CD14-positive monocyte (primary cell): ENCODE results near the gene PYCARD. TPM values are rescaled to one million over a fixed set of nuclear protein-coding genes. Genes with fewer than 3 reads are reported as not detected.

Source experiments
- DNase-seq, 3 donors: peaks; one replicate each; pipeline ENCODE4 v3.0.0-alpha.2; 2011 to 2022
- H2AFZ ChIP-seq: 2 replicates; pipeline ENCODE4 v1.6.0; 2012; ENCODE audit warnings: mild to moderate bottlenecking, low read depth, low read length, inconsistent platforms; ENCODE audit not compliant: insufficient read depth, poor library complexity, severe bottlenecking
- H3K27ac ChIP-seq, 2 donors: 1 replicate in 1 of 2; 2 replicates in 1 of 2; pipeline ENCODE4 v1.5.1; 2012 to 2013; ENCODE audit warnings: low read length in 2 of 2, control low read depth in 1 of 2, inconsistent platforms in 1 of 2, low read depth in 1 of 2, mild to moderate bottlenecking in 1 of 2
- H3K27me3 ChIP-seq, 2 donors: one replicate each; pipeline versions ENCODE4 v1.6.0 to v1.6.1; 2011 to 2013; ENCODE audit warnings: low read length in 2 of 2; ENCODE audit not compliant: control insufficient read depth in 2 of 2, insufficient read depth in 2 of 2
- H3K36me3 ChIP-seq, 2 donors: replicated peaks in 1 of 2; 1 replicate in 1 of 2; 2 replicates in 1 of 2; pipeline versions ENCODE4 v1.5.1 to v1.6.1; 2012 to 2013; ENCODE audit warnings: low read length in 2 of 2, control low read depth in 1 of 2, inconsistent platforms in 1 of 2, mild to moderate bottlenecking in 1 of 2; ENCODE audit not compliant: insufficient read depth in 2 of 2, control insufficient read depth in 1 of 2
- H3K4me1 ChIP-seq, 2 donors: 1 replicate in 1 of 2; 2 replicates in 1 of 2; pipeline versions ENCODE4 v1.5.1 to v1.6.1; 2012 to 2013; ENCODE audit warnings: low read length in 2 of 2, control low read depth in 1 of 2, inconsistent platforms in 1 of 2, mild to moderate bottlenecking in 1 of 2, moderate library complexity in 1 of 2; ENCODE audit not compliant: insufficient read depth in 2 of 2, control insufficient read depth in 1 of 2
- H3K4me2 ChIP-seq: replicated peaks from 2 replicates; pipeline ENCODE3; 2012; ENCODE audit warnings: low read length, moderate library complexity, mild to moderate bottlenecking; ENCODE audit not compliant: poor library complexity, severe bottlenecking; ENCODE audit errors: extremely low read depth
- H3K4me3 ChIP-seq, 3 experiments: fragments of 200-600 bp in 1 of 3; sonication (generic) in 1 of 3; replicated peaks in 1 of 3; 1 replicate in 2 of 3; 2 replicates in 1 of 3; pipeline ENCODE4 v1.5.1; 2011 to 2013; ENCODE audit warnings: low read length in 3 of 3, mild to moderate bottlenecking in 3 of 3, control low read depth in 2 of 3, low read depth in 2 of 3, inconsistent platforms in 1 of 3, moderate library complexity in 1 of 3
- H3K79me2 ChIP-seq: 2 replicates; pipeline ENCODE4 v1.6.0; 2012; ENCODE audit warnings: mild to moderate bottlenecking, control low read depth, inconsistent platforms, low read length, moderate library complexity; ENCODE audit not compliant: insufficient read depth
- H3K9ac ChIP-seq: 2 replicates; pipeline ENCODE4 v1.6.0; 2017; ENCODE audit warnings: low read length, mild to moderate bottlenecking; ENCODE audit not compliant: insufficient read depth, poor library complexity, severe bottlenecking
- H3K9me3 ChIP-seq, 2 donors: replicated peaks in 1 of 2; 1 replicate in 1 of 2; 2 replicates in 1 of 2; pipeline versions ENCODE4 v1.5.1 to v1.6.1; 2012 to 2013; ENCODE audit warnings: low read length in 2 of 2, control low read depth in 1 of 2; ENCODE audit not compliant: control insufficient read depth in 1 of 2, insufficient read depth in 1 of 2
- H4K20me1 ChIP-seq: 2 replicates; pipeline ENCODE4 v1.6.0; 2012; ENCODE audit warnings: mild to moderate bottlenecking, low read length, control low read depth, moderate library complexity; ENCODE audit not compliant: insufficient read depth
- H3K27ac Mint-ChIP-seq, 7 donors: one replicate each; pipeline ENCODE4 v1.8.0; 2020; ENCODE audit warnings: mild to moderate bottlenecking in 7 of 7, mixed read lengths in 7 of 7, moderate library complexity in 6 of 7, inconsistent platforms in 2 of 7
- H3K27me3 Mint-ChIP-seq, 3 donors: one replicate each; pipeline ENCODE4 v1.8.0; 2021 to 2022; ENCODE audit warnings: low read depth in 3 of 3, mild to moderate bottlenecking in 3 of 3, mixed read lengths in 3 of 3, moderate library complexity in 3 of 3, inconsistent platforms in 1 of 3
- H3K36me3 Mint-ChIP-seq, 2 donors: one replicate each; pipeline ENCODE4 v1.8.0; 2020; ENCODE audit warnings: mixed read lengths in 2 of 2, inconsistent platforms in 1 of 2, mild to moderate bottlenecking in 1 of 2
- H3K4me1 Mint-ChIP-seq: one replicate; pipeline ENCODE4 v1.8.0; 2020; ENCODE audit warnings: mild to moderate bottlenecking, mixed read lengths
- H3K4me3 Mint-ChIP-seq, 2 donors: one replicate each; pipeline ENCODE4 v1.8.0; 2020; ENCODE audit warnings: mild to moderate bottlenecking in 2 of 2, mixed read lengths in 2 of 2, moderate library complexity in 1 of 2
- H3K9me3 Mint-ChIP-seq, 7 donors: one replicate each; pipeline ENCODE4 v1.8.0; 2020 to 2022; ENCODE audit warnings: mixed read lengths in 7 of 7, mild to moderate bottlenecking in 6 of 7, moderate library complexity in 6 of 7, inconsistent platforms in 2 of 7
- CTCF ChIP-seq: fragments of 200-600 bp; IDR thresholded peaks from one replicate; pipeline ENCODE4 v1.8.0; 2022; ENCODE audit warnings: antibody characterized with exemption, mild to moderate bottlenecking
- WGBS: methylation state at CpG from one replicate; pipeline ENCODE4 v1.1.5; 2013; ENCODE audit warnings: missing lambda C conversion rate; ENCODE audit not compliant: insufficient coverage; 5-methylcytosine and 5-hydroxymethylcytosine counted together
- intact Hi-C, 2 donors: fragments of 100-400 bp; cut with micrococcal nuclease; formaldehyde crosslinking; loops; one replicate each; pipeline versions ENCODE4 v1.15.0 to v1.15.1; 2023
- polyA plus RNA-seq, 3 donors: library from polyadenylated mRNA; depleted of rRNA in 1 of 3; unstranded in 2 of 3; stranded (reverse) in 1 of 3; fragments of 300-500 nt in 2 of 3; fragments of >200 nt in 1 of 3; fragmentation: Illumina TruSeq in 2 of 3; gene quantifications; 1 replicate in 2 of 3; 2 replicates in 1 of 3; pipeline ENCODE4 v1.2.3, GENCODE V29; 2012 to 2021

The PYCARD gene
- polyA plus RNA-seq, 3 donors, result 214 to 400 (median 374) TPM

GRCh38 chr16:31194898-31195297, 7.7 kb downstream of the PYCARD start:
- Mint-ChIP-seq H3K4me1 (peaks cover 36% of the 10 kb centered on the region), H3K27ac (peak overlapping the region in 1 of 7 donors; percentile 45), H3K4me3 (no peak overlapping the region), H3K27me3 (peaks cover 0 to 2% (median 1%) of the 10 kb centered on the region in 3 donors), H3K9me3 (no peaks in the 10 kb centered on the region), H3K36me3 (peaks cover 68 to 94% of the 10 kb centered on the region in 2 donors)
- Histone ChIP-seq H2AFZ (no peak overlapping the region), H3K79me2 (peaks cover 80% of the 10 kb centered on the region), H3K9ac (no peak overlapping the region), H3K4me3 (no peak overlapping the region), H3K4me2 (no peak overlapping the region), H4K20me1 (peaks cover 100% of the 10 kb centered on the region), H3K27me3 (no peaks in the 10 kb centered on the region), H3K4me1 (peaks cover 22 to 31% of the 10 kb centered on the region in 2 donors), H3K9me3 (no peaks in the 10 kb centered on the region), H3K36me3 (peaks cover 74 to 94% of the 10 kb centered on the region in 2 donors), H3K27ac (no peak overlapping the region)
- TF ChIP-seq CTCF, result no peak
- DNase-seq, result no peak
- intact Hi-C loops, result no loop called here
- 84% methylated on average over 4 of the region's 7 CpGs for WGBS

- H3K9ac ChIP-seq, result no peak overlapping the region
- no CpG with 5 or more reads among the region's 2 CpGs for WGBS
- H3K27me3 Mint-ChIP-seq, result peaks cover 0 to 2% (median 0%) of the 10 kb centered on the region in 3 donors
- H3K27ac ChIP-seq, result no peak overlapping the region
- peaks cover 100% of the 10 kb centered on the region for H4K20me1 ChIP-seq
- no peak overlapping the region for H3K4me2 ChIP-seq
- H3K4me1 Mint-ChIP-seq, result peaks cover 25% of the 10 kb centered on the region
- H2AFZ ChIP-seq, result no peak overlapping the region
- no peak overlapping the region for H3K4me3 Mint-ChIP-seq
- no peak overlapping the region for H3K4me3 ChIP-seq
- peaks cover 80% of the 10 kb centered on the region for H3K79me2 ChIP-seq
- intact Hi-C loops, result no loop called here
- no peaks in the 10 kb centered on the region for H3K9me3 Mint-ChIP-seq
- peaks cover 68 to 95% of the 10 kb centered on the region in 2 donors for H3K36me3 Mint-ChIP-seq
- no peaks in the 10 kb centered on the region for H3K27me3 ChIP-seq
- no peaks in the 10 kb centered on the region for H3K9me3 ChIP-seq
- no peak for DNase-seq
- H3K27ac Mint-ChIP-seq, result peak overlapping the region in 3 of 7 donors; percentile 25 to 42 (median 26)
- peaks cover 79 to 94% of the 10 kb centered on the region in 2 donors for H3K36me3 ChIP-seq
- TF ChIP-seq CTCF, result no peak
- H3K4me1 ChIP-seq, result peaks cover 13 to 20% of the 10 kb centered on the region in 2 donors
These were observed 8.7 kb downstream of the PYCARD start for GRCh38 chr16:31193874-31194273.
